HG02588 (cell line): ENCODE data around the gene TACR1.
"Not testable (repeated sequence)": the region's sequence is repeated elsewhere in the genome, so short reads cannot be mapped to it uniquely, and the experiment has no call there.

ENCODE experiments used
- ATAC-seq: cut with Tn5 transposase; IDR thresholded peaks from one replicate; pipeline ENCODE4 v1.9.1; 2021; ENCODE audit warnings: mild to moderate bottlenecking, moderate library complexity; ENCODE audit not compliant: unreplicated experiment

The TACR1 gene

GRCh38 chr2:75094405-75094804, 104.9 kb downstream of the TACR1 start:
- no peak for ATAC-seq

DNA sequence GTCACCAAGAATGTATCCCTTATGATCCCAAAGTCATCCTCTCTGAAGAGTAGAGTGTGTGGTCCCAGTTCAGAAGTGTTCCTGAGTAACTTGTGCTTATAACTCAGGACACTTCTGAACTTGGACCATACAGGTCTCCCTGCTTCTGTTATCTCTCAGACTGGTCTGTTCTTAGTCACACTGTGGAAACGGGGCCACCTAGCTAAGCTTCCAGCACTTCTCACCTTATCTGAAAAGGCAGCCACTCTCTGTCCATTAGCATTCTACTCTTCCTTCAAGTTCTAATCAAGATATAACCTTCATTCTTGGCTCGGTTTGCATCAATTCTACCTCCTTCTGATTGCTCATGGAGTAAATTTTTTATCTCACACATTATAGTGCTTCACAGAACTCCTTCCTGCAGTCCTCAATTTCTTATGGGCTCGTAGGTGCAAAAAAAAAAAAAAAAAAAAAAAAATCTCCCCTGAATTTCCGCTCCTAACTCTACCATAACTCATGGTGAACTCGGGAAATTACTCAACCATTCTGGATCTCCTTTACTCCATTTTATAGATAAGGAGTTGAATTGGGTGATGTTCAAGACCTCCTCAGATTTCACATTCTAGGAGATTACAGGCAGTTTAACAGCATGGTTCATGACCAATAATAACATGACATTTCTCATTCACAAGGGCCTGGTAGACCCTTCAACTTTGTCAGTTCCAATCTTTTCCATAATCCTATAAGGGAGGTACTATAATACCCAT, 108.4 kb downstream of the TACR1 start:
- ATAC-seq = no peak

GRCh38 chr2:75089471-75089870, 109.8 kb downstream of the TACR1 start:
- ATAC-seq = no peak

DNA sequence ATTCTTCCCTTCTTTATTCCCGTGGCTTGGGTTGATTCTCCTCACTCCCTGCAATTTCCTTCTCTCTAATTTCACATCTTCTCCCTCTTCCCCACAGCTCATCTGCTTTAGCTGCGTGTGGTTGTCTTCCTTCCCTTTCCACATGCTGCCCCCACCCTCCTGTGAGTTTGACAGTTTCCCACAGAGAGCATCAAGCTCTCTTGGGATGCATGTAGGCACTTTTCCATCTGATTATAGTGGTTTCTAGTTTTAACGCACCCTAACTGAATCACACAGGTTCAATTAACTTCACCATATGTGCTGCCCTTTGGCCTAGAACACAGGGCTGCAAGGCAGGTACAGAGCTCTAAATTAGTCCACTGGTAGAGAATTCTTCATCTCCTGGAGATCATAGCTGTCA, 110.5 kb downstream of the TACR1 start:
- ATAC-seq = no peak

GRCh38 chr2:75087736-75088135, 111.6 kb downstream of the TACR1 start:
- ATAC-seq = no peak

GRCh38 chr2:75079575-75079974, 119.7 kb downstream of the TACR1 start:
- no peak for ATAC-seq

- ATAC-seq = no peak
These were observed 121.4 kb downstream of the TACR1 start for GRCh38 chr2:75077909-75078308.

- no peak for ATAC-seq
These were observed 123.2 kb downstream of the TACR1 start for GRCh38 chr2:75076088-75076487.

GRCh38 chr2:75074708-75075107, 124.6 kb downstream of the TACR1 start:
- ATAC-seq = no peak

DNA sequence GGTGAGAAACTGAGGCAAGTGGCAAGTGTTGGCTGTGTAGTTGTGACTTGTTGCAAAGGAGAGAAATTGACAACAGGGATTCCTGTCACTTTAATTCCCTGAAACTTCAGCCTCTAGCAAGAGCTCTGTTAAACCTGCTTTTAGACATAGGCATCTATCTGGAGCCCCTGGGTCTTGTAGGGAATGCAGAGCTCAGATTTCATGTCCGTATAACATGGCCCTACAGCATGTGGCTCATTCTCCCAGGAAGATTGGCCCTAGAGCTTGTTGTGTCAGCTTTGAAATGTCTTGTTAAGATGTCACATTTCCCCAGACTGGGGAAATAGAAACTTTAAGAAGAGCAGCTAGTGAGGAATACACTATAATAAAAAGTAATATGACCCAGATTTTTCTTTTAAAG, 125.1 kb downstream of the TACR1 start:
- ATAC-seq = no peak

GRCh38 chr2:75071766-75072165, 127.6 kb downstream of the TACR1 start:
- no peak for ATAC-seq

GRCh38 chr2:75068546-75068945, 130.8 kb downstream of the TACR1 start:
- no peak for ATAC-seq

- ATAC-seq = no peak
These were observed 131.8 kb downstream of the TACR1 start for GRCh38 chr2:75067506-75067905.

- ATAC-seq = no peak
These were observed 133.0 kb downstream of the TACR1 start for GRCh38 chr2:75066121-75066902.

GRCh38 chr2:75065402-75066008, 133.8 kb downstream of the TACR1 start:
- no peak for ATAC-seq

GRCh38 chr2:75064691-75065396, 134.5 kb downstream of the TACR1 start:
- ATAC-seq = no peak

DNA sequence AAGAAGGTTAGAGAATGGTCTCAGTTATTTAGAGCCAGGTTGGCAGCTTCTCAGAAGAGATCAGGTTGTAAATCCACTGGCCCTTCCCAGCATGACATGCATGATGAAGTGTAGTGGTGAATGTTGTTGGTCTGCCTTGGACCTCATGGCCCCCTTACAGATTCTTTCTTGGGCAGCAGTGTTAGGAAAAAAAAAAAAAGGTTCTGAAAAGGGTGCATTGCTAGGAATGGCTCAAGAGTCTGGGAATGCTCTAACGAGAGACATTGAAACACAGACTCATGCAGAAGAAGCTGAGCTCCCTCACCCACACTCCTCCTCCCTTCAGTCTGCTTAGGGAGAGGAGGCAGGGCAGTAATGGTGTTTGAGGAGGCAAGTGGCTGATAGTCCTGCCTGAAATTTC, 135.4 kb downstream of the TACR1 start:
- no peak for ATAC-seq

DNA sequence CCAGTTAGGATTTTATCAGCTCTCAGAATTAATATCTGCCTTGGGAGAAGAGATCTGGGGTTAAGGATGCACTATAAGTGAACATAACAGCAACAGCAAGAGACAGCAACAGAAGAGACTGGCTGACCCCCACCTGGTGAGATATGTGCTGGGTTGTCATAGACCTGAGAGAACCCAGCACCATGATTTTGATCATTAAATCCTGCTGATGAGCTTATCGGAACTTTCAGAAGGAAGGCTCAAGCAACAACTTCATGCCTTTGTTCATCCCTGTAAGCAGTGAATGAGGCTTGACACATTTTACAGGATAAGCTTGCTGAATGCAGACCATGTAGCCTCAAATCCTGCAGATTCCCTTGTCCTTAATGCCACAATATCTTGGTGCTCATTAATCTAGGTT, 140.9 kb downstream of the TACR1 start:
- ATAC-seq = no peak

GRCh38 chr2:75057150-75057549, 142.2 kb downstream of the TACR1 start:
- not testable (repeated sequence) for ATAC-seq

GRCh38 chr2:75055820-75056675, 143.3 kb downstream of the TACR1 start:
- ATAC-seq = no peak
